Hematopoietic multipotent progenitor cell treated with erythropoietin and hydrocortisone succinate and interleukin-3 and kit ligand, for 8 days (in vitro differentiated cells): Measurements from ENCODE around the gene UGDH.
"Not testable (repeated sequence)": the region's sequence is repeated elsewhere in the genome, so short reads cannot be mapped to it uniquely, and the experiment has no call there.

Source experiments
- DNase-seq: peaks from one replicate; pipeline ENCODE4 v3.0.0-alpha.2; 2015

UGDH gene

DNA sequence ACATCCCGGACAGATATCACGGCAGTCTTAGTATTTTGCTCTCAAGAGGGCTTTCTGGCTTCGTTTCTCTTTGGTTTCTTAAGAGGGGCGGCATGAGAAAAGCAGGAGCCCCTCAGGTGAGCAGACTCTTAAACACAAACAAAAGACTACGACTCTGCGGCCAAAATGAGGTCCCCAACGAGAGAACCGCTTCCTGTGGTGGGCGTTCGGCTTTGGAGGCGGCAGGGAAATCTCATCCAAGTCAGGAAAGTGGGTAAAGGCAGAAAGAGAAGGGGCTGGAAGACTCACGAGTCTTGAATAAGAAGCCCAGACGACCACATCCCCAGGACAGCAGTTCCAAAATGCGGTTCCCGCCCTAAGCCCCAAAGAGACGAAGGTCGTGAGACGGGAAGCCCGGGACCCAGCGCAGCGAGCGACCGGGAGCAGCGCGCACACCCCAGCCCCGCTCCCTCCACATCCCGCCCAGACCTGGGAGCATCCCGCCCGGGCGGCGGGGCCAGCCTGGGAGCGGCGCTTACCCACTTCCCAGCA, 409 bp downstream of the UGDH start:
- no peak for DNase-seq

DNA sequence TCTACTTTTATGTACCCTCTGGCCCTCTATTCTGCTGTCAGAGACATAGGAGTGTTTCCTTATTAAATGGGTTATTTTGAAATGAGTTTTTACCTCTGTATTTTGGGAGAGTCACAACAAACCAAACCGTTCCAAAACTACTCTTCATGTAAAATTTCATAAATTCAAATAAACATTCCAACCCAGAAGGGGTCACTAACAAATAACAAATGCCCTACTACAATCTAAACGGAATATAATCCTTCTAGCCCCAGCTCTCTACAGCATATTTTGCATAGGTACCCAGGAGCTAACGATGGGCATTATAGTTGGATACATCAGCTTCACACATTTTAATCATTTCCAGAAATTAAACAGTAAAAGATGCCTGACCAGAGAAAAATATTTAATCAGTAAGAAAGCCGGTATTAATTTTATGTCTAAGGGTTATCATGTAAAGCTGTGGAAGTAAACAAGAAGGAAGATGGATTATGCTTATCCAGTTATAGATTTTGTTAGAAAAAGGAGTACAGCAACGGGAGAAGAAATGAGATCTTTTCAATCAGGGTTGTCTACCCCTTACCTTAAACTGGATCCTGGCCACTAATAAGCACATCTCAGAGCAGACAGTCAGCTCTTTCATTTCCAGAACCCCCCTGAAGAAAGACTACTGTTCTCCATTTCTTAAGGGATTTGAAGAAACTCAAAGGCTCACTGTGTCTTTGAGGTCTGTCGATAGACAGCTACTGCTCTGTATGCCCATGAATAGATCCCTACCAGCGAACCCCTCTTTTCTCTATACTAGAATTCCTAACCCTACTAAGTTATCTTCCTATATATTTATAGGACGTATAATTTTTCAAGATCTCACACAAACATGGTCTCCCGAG, 1.2 kb downstream of the UGDH start:
- DNase-seq = no peak

DNA sequence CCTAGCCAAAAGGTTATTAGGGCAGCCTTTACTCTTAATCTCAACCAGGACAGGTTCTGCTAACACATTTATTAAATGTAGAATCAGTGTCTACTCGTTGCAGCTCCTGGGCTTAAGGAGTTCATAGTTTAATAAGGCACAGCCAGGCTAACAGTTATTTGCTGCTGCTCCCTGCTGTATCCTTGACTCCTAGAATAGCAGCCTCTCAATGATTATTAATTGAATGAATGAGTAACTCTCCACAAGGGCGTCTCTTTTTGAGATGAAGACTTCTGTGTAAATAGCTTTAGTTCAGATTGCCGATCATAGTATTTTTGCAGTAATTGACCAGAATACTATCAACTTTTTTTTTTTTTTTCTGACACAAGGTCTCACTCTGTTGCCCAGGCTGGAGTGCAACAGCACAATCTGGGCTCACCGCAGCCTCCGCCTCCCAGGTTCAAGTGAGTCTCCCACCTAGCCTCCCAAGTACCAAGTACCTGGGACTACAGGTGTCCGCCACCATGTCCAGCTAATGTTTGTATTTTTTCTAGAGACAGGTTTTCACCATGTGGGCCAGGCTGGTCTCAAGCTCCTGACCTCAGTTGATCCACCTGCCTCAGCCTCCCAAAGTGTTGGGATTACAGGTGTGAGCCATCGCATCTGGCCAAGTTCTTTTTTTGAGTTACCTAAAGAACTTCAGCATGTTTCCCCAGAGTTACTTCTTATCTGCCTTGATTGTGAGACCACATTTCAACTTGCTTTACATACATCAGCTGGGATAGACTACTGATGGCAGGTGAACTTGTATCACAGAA, 2.9 kb downstream of the UGDH start:
- DNase-seq = no peak

DNA sequence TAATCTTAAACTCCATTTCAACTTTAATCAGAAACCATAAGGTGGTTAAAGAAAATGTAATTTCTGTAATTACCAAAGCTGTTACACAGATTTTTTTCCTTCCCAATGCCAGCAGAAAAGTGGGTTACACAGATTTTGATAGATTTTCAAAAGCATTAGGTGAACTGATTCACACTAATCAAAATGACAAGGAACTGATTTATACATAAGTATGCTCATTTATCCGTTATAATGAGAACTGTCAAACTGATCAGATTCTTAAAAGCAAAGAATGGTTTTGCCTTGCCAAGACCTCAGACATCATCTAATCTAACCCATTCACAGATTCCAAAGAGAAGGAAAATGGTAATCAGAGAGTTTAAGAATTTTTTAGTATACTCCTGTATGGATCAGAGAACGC, 5.2 kb downstream of the UGDH start:
- DNase-seq = no peak

DNA sequence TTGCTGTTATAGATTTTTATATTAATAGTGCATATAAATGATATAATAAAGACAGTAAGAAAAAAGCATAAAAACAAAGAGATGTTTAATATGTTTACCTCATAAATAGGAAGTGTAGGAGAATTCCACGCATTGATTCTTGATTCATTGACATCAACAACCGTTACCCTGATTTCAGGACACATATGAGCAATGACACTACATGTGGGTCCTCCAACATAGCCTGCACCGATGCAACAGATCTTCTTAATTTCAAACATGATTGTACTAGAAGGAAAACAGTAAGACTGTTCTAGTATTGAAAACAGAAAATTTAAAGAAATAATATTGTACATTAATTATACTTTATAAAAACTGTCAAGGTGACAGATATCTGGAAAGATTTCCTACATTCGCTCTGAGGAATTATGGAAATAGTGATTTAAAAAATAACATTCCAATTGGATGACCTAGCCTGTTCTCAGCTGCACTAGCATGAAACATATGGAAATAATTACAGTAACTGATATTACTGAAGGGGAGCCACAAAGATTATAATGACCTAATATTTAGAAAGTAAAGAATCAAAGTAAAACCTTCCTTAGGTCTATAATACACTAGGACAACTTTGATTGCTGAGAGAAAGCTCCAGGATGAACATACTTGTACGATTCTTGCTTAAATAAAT, 5.9 kb downstream of the UGDH start:
- DNase-seq = no peak

DNA sequence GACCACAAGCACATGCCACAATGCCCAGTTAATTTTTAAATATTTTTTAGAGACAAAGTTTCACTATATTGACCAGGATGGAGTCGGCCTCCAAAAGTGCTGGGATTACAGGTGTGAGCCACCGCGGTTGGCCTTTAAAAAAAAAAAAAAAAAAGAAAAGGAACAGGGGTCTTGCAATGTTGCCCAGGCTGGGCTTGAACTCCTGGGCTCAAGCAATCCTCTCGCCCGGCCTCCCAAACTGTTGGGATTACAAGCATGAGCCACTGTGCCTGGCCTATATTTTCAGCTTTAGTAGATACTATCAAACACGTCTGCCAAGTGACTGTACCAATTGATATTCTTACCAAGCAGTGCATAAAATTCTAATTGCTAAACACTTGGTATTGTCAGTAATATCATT, 8.8 kb downstream of the UGDH start:
- DNase-seq = no peak

DNA sequence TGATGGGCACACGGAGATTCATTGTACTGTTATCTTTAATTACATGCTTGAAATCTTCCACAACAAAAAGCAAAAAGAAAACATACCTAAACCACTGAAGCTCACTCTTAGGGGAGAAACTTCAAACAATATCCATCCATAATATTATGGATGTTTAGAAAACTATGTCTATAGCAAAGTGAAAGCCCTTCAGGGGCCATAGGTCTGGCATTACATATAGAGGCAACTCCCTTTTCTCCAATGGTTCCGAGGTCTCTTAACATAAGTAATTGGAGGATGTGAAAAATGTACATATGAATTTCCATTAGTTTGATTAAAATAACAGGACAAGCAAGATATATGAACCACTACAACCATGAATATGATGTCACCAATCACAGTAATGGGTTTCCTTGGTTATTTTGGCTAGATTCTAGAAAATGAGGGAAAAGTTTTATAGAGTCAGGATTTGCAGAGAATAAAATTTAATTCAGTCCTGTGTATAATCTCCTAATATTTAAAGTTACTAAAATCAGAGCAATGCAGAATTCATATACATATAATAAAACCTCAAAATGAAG, 10.8 kb downstream of the UGDH start:
- no peak for DNase-seq

DNA sequence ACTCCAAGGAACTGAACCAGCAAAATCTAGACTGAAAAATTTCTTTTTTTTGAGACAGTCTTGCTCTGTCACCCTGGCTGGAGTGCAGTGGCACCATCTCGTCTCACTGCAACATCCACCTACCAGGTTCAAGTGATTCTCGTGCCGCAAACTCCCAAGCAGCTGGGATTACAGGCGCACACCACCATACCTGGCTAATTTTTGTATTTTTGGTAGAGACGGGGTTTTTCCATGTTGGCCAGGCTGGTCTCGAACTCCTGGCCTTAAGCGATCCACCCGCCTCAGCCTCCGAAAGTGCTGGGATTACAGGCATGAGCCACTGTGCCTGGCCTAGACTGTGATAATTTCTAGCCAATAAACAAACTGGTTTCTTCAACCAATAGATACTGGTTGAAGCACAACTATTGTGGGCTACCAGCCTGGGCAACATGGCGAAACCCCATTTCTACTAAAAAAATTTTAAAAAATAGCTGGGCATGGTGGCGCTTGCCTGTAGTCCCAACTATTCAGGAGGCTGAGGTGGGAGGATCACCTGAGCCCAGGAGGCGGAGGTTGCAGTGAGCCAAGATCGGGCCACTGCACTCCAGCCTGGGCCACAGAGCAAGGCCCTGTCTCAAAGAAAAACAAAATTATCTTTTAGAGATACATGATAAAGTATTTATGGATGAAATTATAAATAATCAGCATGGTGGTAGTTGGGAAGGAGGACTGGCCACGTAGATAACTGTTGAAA, 11.4 kb downstream of the UGDH start:
- DNase-seq = not testable (repeated sequence)

DNA sequence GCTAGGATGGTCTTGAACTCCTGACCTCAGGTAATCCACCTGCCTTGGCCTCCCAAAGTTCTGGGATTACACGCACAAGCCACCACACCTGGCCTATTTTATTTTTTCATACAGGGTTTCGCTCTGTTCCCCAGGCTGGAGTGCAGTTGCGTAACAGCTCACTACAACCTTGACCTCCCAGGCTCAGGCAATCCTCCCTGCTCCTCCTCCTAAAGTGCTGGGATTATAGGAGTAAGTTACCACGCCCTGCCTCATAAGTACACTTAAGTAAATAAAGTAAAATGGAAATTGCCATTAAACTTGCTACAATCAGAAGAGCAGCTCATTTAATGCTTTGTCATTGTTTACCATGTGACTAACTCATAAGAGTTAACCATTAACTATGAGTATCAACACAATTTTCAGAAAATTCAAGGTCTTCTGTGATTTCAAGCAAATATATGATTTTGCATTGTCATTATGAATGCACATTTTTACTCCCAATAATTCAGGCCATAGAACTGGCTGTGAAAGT, 12.3 kb downstream of the UGDH start:
- DNase-seq = no peak

DNA sequence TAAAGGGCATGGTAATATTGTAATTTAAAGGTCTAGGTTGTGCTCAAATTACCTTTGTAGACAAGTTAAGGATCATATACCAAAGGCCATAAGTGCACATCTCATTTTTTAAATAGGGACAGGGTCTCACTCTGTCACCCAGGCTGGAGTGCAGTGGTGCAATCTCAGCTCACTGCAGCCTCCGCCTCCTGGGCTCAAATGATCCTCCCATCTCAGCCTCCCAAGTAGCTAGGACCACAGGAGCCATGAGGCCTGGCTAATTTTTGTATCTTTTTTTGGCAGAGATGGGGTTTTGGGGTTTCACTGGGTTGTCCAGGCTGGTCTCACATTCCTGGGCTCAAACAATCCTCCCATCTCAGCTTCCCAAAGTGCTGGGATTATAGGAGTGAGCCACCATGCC, 13.0 kb downstream of the UGDH start:
- not testable (repeated sequence) for DNase-seq

DNA sequence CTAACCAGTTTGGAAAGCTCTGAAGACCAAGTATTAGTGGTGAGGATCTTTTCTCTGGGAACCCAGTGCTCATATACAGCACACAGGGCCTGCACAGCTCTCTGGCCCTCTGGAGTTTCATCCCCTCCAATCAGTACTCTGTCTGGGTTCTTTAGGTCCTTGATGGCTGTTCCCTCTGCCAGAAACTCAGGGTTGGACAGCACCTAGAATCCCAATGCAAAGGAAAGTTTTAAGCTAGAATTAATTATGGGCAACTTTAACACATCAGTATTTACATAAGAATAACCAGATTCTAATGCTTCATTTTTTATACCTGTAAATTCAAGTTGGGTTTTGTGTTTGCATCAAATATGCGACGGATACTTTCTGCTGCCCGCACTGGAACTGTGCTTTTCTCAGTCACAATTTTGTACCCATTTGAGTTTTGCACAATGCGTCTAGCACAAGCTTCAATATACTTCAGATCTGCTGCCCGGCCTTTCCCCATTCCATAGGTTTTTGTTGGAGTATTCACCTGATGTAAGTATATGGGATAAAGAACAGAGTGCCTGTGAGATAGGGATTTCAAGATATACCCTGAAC, 16.8 kb downstream of the UGDH start:
- no peak for DNase-seq

DNA sequence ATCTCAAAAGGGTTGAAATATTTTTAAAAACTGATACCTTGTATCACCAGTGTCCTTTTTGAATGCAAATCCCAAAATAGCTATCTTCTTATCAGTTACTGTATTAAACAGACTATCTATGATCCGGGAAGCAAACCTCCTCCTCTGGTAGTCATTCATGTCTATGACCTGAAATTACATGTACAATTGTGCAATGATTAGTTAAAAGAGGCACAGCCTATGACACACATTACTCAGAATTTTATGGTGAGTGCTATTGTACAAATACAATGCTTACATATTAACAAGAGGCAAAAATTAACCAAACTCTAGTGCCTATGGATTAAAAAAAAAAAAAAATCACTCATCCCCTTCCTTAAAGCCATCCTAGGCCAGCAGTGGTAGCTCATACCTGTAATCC, 21.7 kb downstream of the UGDH start:
- DNase-seq = no peak

DNA sequence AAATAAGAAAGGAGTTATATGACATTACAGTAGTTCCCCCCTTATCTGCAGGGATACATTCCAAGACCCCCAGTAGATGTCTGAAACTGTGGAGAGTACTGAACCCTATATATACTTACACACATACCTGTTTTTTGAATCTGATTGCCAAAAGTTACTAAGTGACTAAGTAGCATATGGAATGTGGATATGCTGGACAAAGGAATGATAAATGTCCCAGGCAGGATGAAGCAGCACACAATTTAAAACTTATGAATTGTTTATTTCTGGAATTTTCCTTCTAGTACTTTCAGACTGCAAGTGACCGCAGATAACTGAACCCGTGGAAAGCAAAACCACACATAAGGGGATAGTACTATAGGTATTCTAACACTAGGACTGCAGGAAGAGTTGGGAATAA, 22.7 kb downstream of the UGDH start:
- no peak for DNase-seq

DNA sequence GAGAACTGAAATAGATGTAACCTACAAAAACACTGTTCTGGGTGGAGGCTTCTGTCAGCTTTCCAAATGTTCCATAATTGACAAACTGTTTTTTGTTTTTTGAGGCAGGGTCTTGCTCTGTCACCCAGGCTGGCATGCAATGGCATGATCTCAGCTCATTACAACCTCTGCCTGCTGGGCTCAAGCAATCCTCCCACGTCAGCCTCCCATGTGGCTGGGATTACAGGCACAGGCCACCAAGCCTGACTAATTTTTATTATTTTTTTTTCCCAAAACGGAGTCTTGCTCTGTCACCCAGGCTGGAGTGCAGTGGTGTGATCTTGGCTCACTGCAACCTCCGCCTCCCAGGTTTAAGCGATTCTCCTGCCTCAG, 24.6 kb downstream of the UGDH start:
- DNase-seq = not testable (repeated sequence)

DNA sequence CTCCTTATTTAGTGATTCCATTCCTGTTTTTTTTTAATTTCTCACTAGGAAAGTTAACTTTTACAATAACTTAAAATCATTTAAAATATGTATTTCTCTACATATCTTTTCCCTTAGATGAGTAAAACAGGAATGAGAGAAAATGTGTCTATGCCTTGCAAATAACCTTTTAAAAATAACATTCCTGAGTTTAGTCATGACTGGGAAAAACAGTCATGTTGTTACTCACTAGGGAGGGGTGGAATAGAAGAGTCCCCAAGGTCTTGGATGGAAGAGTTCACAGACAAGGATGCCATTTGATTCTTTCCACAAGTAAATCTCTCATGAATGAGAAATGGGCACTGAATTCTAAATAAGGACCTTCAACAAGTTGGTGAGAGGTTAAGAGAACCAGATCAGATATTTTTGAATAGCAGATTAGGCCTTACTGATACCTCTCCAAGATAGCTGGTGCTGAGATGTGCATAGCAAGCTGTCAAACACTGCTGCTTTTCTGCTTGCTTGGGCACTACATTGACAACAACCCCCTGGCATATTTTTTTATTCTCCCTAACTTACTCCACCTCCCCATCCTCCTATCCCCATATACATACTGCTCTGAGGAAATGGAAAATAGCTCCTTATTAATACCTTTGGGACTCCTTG, 25.1 kb downstream of the UGDH start:
- DNase-seq = no peak

DNA sequence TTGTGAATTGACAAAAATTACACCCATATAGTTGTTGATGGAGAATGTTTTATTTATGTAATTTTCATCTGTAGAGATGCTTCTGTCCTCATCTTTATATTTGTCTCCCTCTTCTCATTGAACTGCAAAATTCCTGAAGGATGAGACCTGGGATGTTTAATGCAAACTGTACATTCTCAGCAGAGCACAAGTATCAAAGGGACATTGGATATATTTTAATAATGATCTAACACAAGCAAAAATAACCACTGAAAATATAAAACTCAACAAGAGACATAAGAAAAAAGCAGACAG, 28.6 kb downstream of the UGDH start:
- DNase-seq = no peak

DNA sequence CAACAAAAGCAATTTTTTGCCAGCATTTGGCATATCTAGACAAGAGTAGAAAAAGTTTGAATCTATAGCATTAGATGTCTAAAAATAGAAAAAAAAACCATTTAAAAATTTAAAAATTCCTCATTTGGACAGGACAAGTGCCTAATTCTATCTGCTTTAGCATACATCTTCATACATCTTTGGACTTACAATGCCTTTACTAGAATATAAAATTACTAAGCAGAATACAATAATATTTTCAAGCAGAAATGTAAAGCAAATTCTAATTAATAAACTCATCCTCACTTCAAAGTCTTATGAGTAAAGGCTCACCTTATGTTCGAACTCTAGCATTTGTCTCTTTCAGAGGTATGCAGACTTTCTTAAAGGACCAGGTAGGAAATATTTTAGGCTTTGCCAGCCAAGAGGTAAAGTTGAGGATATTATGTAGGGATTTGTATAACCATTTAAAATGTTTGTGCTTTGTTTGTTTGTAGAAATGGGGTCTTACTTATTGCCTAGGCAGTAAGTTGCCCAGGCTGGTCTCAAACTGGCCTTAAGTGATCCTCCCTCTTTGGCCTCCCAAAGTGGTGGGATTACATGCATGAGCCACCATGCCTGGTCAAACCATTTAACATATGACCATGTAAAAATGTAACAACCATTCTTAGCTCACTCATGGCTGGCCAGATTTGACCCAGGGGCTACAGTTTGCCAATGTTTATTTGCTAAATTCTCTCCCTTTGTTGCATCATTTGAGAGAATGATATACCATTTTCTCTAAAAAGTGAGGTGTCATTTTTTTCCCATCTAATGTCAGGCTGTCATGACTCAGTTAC, 29.1 kb downstream of the UGDH start:
- no peak for DNase-seq

DNA sequence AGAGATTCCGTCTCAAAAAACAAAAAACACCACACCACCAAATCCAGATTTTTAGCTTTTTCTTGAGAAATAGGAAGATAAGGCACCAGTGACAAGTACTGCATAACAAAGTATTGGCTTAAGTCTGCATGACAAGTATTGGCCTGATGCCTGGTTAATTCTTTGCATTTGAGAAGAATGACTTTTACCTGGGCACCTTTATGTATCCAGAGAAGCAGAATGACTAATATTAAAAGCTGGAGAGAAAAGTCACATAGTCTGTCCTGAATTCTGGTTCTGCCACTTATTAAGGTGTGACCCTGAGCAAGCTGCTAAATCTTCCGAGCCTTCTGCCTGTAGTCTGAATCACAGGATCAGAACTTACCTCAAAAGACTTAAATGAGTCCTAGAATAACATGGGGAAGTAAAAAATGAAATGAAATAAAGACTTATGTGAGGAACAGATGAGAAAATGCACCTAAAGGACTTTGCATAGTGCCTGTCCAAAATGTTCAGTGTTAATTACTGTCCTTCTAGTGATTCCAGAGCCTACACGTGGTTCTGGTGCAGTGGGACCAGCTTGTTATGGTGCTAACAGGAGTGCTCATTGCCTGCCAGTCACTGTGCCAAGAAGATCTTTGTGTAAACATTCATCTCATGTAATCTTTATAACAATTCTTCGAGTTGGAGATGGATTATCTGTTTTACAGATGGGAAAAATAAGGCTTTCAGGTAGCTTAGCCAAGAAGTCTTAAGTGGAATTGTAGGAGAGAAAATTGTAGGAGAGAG, 31.6 kb downstream of the UGDH start:
- no peak for DNase-seq

DNA sequence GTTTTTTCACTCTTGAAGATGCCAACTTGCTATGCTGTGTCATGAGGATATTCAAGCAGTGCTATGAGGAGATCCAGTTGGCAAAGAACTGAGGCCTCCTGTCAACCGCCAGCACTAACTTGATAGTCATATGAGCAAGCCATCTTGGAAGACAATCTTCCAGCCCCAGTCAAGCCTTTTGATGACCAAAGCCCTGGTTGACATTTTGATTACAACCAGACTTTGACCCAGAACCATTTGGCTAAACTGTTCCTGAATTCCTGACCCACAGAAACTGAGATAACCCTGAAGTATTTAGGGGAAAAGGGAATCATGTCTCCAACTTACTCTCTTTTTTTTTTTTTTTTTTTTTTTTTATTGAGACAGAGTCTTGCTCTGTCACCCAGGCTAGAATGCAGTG, 32.9 kb downstream of the UGDH start:
- DNase-seq = no peak

DNA sequence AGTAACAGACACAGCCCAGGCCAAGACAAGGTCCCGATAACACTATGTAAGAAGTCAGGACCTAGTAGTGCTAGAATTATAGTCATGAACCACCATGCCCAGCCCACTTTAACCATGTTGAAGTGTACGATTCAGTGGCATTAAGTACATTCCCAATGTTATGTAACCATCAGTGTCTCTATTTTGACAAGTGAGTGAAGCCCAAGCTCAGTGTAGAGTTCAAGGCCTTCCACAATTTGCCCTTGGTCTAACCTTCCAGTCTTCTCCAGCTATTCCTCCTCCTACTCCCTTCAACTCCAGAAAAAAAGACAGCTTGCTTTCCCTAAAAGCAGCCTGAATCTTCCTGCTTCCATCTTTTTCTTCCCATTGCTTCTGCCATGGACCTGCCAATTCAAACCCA, 36.9 kb downstream of the UGDH start:
- no peak for DNase-seq
